NCI-H82 (cell line): Measurements from ENCODE around the gene GDF7.
A peak's percentile ranks its signal among the peaks of the same experiment; 100 is the strongest.

Experiments used
- DNase-seq: peaks from one replicate; lab custom pipeline; 2025; lab: John Stamatoyannopoulos, UW

GDF7 gene

DNA sequence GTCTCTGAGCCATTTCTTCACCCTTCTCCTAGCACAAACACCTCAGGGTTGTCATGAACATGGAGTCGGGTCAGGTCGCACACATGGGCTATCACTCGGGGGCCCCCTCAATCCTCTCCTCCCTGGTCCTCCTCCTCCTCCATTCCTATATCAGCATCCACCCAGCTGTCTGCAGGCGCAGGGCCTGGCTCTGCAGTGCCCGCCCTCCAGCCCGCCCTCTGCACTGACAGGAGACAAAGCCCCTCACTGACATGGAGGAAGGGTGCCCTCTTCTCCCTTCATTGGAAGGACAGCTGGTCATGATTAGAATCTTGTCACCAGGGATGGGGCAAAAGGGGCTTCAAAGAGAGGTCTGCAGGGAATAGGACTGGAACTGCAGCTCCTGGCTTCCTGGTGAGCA is 37.8 kb upstream of the GDF7 start:
- DNase-seq: peak; percentile 24

GRCh38 chr2:20629581-20630171 is 37.3 kb upstream of the GDF7 start:
- no peak for DNase-seq

DNA sequence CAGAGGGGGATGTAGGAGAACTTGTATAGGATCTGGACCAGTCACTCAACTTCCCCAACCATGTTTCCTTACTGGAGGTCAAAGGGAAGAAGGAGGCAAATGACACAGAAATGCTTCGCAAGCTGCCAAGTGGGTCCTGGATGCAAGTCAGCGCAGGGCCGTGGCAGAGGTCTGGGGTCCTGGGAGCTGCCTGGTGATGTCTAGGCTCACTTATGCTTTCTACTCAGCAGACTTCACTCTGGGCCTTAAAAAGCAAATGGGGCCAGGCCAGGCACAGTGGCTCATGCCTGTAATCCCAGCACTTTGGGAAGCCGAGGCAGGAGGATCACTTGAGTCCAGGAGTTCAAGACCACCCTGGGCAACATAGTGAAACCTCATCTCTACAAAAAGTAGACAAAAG is 36.0 kb upstream of the GDF7 start:
- no peak for DNase-seq

- no peak for DNase-seq
Observed at GRCh38 chr2:20631617-20632307, 35.2 kb upstream of the GDF7 start.

- no peak for DNase-seq
Observed at GRCh38 chr2:20632446-20632990, 34.4 kb upstream of the GDF7 start.

GRCh38 chr2:20633001-20633400 is 33.9 kb upstream of the GDF7 start:
- no peak for DNase-seq

DNA sequence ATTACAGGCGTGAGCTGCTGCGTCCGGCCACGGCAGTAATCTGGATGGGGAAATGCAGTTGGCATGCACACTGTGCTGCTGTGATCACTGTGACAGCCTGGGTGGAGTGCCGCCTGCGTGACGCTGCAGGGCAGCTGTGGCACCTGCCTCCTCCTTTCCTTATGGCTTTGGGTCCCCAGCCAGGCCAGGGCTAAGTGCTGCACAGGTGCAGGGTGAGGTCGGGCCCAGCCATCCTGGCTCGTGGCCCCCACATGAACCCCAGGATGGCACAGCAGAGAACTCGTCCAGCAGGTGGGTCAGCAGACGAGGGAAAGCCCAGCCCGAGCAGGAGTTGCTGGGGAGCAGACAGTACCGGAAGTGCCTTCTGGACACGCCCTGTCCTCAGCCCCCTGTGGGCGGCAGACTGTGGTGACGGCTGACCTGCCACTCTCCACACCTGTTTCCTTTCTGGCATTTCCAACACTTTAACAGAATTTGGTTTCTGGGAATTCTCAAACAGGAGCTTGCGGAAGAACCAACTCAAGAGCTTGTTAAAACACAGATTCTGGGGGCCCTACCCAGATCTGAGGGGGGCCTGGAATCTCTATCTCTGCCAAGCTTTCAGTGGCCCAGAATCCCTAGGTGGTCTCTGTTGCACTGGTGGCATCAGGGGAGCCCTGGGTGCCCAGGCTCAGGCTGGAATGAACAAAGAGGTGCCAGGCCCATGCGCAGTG is 33.0 kb upstream of the GDF7 start:
- no peak for DNase-seq

DNA sequence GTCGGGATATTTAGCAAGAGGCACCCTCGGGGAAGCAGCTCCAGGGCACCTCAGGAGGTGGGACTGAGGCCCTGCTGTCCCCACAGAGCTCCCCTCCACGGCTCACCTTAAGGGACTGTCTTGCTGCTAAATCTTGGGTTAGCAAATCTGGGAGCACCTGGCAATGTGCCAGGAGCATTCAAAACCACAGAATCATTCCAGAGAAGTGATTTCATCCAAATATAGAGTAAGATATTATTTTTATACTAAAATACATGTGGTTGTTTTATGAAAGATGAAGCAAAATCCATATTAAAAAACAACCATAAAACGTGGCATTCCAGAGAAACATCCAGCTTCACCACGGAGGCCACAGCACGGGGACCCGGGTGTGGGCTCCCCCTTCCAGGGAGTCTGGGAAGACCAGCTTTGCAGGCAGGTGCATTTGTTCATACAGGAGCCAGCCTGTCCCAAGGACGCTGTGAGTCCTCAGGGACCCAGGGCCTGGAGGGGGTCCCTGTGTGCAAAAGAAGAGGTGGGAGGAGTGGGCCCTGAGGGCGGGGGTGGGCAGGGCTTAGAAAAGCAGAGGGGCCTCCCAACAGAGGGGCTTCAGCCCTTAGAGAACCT is 32.3 kb upstream of the GDF7 start:
- DNase-seq: peak; percentile 10

- DNase-seq: peak; percentile 10
Observed at GRCh38 chr2:20635113-20635510, 31.8 kb upstream of the GDF7 start.

DNA sequence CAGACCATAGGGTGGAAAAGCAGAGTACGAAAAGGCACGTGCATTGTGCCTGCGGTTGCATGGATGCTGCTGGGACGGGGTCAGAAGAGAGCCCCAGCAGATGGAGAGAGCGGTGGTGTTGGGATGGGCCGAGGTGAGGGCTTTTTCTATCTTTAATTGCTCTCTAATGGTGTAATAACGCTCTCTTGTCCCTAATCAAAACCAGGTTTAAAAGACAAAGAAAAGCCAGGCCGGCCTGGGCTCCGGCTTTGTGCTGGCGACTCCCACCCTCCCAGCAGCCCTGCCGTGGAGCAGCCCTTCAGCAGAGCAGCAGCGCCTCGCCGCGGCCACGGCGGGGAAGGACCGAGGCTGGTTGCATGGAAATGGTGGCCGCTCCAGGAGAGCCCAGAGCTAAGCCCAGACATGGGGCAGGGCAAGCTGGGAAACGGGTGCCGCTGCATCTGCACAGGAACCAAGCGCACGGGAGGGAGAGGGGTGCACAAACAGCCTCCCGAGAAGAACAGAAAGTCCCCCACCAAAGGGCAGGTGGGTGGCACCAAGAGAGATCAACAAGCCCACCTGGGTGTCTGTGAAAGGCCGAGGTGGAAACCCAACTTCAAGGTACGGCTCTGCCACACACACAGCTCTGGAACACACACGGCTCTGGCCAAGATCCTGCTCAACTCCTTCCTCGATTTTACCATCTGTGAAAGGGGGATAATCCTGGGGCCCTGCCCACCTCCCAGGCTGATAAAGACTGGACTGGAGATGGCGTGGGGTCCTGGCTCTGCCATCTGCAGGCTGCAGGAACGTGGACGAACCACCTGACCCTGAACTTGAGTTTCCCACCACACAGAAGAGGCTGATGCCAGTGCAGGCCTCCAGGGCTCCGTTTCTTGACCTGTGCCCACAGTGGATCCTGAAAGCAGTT is 31.0 kb upstream of the GDF7 start:
- DNase-seq: peak; percentile 89

- no peak for DNase-seq
Observed at GRCh38 chr2:20637147-20637546, 29.8 kb upstream of the GDF7 start.

GRCh38 chr2:20638014-20638413 is 28.9 kb upstream of the GDF7 start:
- DNase-seq: no peak

- DNase-seq: no peak
Observed at GRCh38 chr2:20638646-20639430, 28.1 kb upstream of the GDF7 start.

DNA sequence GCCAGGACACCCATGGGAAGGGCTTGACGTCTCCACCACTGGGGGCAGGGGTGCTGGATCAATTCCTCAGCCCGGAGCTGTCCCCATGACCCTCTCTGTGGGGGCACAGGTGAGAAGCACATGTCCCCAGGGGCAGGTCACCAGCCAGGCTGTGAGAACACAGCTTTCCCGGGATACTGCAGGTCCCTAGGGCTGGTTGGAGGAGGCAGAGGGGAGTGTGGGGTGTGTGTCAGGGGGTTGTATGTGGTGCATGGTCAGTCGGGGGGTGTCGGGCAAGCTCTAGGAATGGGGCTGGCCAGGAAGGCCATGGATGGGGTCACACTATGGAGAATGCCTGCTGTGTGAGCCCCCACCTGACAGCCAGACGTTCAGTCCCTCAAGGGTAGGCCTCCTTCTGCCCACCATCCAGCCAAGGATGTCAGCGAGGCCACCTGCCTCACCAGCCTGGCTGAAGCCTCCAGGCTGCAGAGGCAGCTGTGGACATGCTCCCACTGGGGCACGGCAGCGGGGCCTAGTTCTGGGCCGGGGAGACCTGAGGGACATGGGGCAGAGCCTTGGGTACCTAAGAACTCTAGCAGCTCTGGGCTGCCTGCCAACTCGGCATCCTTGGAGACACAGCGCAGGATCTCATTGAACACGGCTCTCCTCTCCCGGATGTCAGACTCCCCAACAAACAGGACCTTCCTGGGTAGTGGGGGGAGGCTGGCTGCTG is 26.4 kb upstream of the GDF7 start:
- DNase-seq: no peak

GRCh38 chr2:20641123-20641985 is 25.6 kb upstream of the GDF7 start:
- DNase-seq: no peak

GRCh38 chr2:20642055-20642971 is 24.6 kb upstream of the GDF7 start:
- DNase-seq: peak; percentile 84

- DNase-seq: no peak
Observed at GRCh38 chr2:20643060-20643459, 23.9 kb upstream of the GDF7 start.

GRCh38 chr2:20643826-20644225 is 23.1 kb upstream of the GDF7 start:
- no peak for DNase-seq
